Smooth muscle cell (in vitro differentiated cells): ENCODE measurements around the gene KAT6B. TPM values are rescaled to one million over a fixed set of nuclear protein-coding genes. Genes with fewer than 3 reads are reported as not detected.

Source experiments
- DNase-seq: peaks from one replicate; lab custom pipeline; 2025; ENCODE audit not compliant: unreplicated experiment; lab: John Stamatoyannopoulos, UW
- H2AFZ ChIP-seq: fragments of 200-600 bp; sonication (generic); 2 replicates; pipeline ENCODE4 v1.6.0; 2016; ENCODE audit warnings: antibody characterized with exemption, low read depth, mild to moderate bottlenecking
- H3F3A ChIP-seq: fragments of 200-600 bp; sonication (generic); 2 replicates; pipeline ENCODE4 v1.6.0; 2017; ENCODE audit warnings: antibody characterized with exemption, low read depth
- H3K27ac ChIP-seq: fragments of 200-600 bp; sonication (generic); 2 replicates; pipeline ENCODE4 v1.5.1; 2016; ENCODE audit warnings: low read depth, mild to moderate bottlenecking
- H3K27me3 ChIP-seq: fragments of 200-600 bp; sonication (generic); 2 replicates; pipeline ENCODE4 v1.6.1; 2016; ENCODE audit warnings: low read depth, mild to moderate bottlenecking
- H3K36me3 ChIP-seq: fragments of 200-600 bp; sonication (generic); 2 replicates; pipeline ENCODE4 v1.5.1; 2016; ENCODE audit warnings: low read depth
- H3K4me1 ChIP-seq: fragments of 200-600 bp; sonication (generic); 2 replicates; pipeline ENCODE4 v1.5.1; 2016; ENCODE audit warnings: low read depth
- H3K4me2 ChIP-seq: fragments of 200-600 bp; sonication (generic); 2 replicates; pipeline ENCODE4 v1.6.0; 2016; ENCODE audit warnings: mild to moderate bottlenecking
- H3K4me3 ChIP-seq: fragments of 200-600 bp; sonication (generic); 2 replicates; pipeline ENCODE4 v1.5.1; 2016; ENCODE audit warnings: mild to moderate bottlenecking
- H3K79me2 ChIP-seq: fragments of 200-600 bp; sonication (generic); 2 replicates; pipeline ENCODE4 v1.6.0; 2016; ENCODE audit warnings: low read depth, mild to moderate bottlenecking
- H3K9ac ChIP-seq: fragments of 200-600 bp; sonication (generic); 2 replicates; pipeline ENCODE4 v1.6.0; 2016; ENCODE audit warnings: low read depth
- H3K9me3 ChIP-seq: fragments of 200-600 bp; sonication (generic); replicated peaks from 2 replicates; pipeline ENCODE4 v1.5.1; 2016; ENCODE audit warnings: low read depth
- H4K20me1 ChIP-seq: fragments of 200-600 bp; sonication (generic); 2 replicates; pipeline ENCODE4 v1.6.0; 2016; ENCODE audit warnings: low read depth
- CTCF ChIP-seq: fragments of 200-600 bp; sonication (generic); IDR thresholded peaks from 2 replicates; pipeline ENCODE4 v1.5.1; 2017; ENCODE audit warnings: borderline replicate concordance, mild to moderate bottlenecking, antibody characterized with exemption; ENCODE audit not compliant: insufficient read depth, poor library complexity, severe bottlenecking
- WGBS: methylation state at CpG from one replicate; pipeline ENCODE4 v1.1.7; 2016; ENCODE audit warnings: low lambda C conversion rate; 5-methylcytosine and 5-hydroxymethylcytosine counted together
- polyA plus RNA-seq: library from polyadenylated mRNA; unstranded; fragments of >200 nt; fragmentation: Nextera tagmentation; extraction: Ambion mirVana; gene quantifications from 2 replicates; pipeline ENCODE4 v1.2.1, GENCODE V29; 2016
- total RNA-seq: library from RNA; depleted of rRNA; stranded (reverse); fragments of >200 nt; gene quantifications from 2 replicates; pipeline ENCODE4 v1.2.3, GENCODE V29; 2014

The KAT6B gene
- total and polyA plus RNA-seq, 2 experiments from 2014 or later = 9.0 to 19.8 TPM

GRCh38 chr10:75011221-75011620 lies 184.8 kb downstream of the KAT6B start:
- H3K27ac ChIP-seq = no peak overlapping the region
- H3K4me2 ChIP-seq = no peak overlapping the region
- no peaks in the 10 kb centered on the region for H3K27me3 ChIP-seq
- H3K9me3 ChIP-seq = no peaks in the 10 kb centered on the region
- no peak for DNase-seq
- H3K9ac ChIP-seq = no peak overlapping the region
- no peak for TF ChIP-seq CTCF
- H3K79me2 ChIP-seq = no peaks in the 10 kb centered on the region
- 93% methylated on average over 1 of the region's 1 CpG for WGBS
- no peaks in the 10 kb centered on the region for H3K4me1 ChIP-seq
- H4K20me1 ChIP-seq = no peaks in the 10 kb centered on the region
- H3K4me3 ChIP-seq = no peak overlapping the region
- H3K36me3 ChIP-seq = no peaks in the 10 kb centered on the region
- no peaks in the 10 kb centered on the region for H3F3A ChIP-seq
- H2AFZ ChIP-seq = no peak overlapping the region

- Histone ChIP-seq H3K9me3 (no peaks in the 10 kb centered on the region), H3K27me3 (no peaks in the 10 kb centered on the region), H3K79me2 (no peaks in the 10 kb centered on the region), H3K4me3 (no peak overlapping the region), H3K4me1 (no peaks in the 10 kb centered on the region), H3F3A (no peaks in the 10 kb centered on the region), H3K27ac (no peak overlapping the region), H3K9ac (no peak overlapping the region), H2AFZ (no peak overlapping the region), H3K4me2 (no peak overlapping the region), H4K20me1 (no peaks in the 10 kb centered on the region), H3K36me3 (no peaks in the 10 kb centered on the region)
- no peak for DNase-seq
- TF ChIP-seq CTCF = no peak
- WGBS = 97% methylated on average over 8 of the region's 8 CpGs
Measured at GRCh38 chr10:75012471-75012870, 186.1 kb downstream of the KAT6B start.

GRCh38 chr10:75013007-75013406 lies 186.6 kb downstream of the KAT6B start:
- Histone ChIP-seq H3K9me3 (no peaks in the 10 kb centered on the region), H3K36me3 (no peaks in the 10 kb centered on the region), H3K4me1 (no peaks in the 10 kb centered on the region), H3K9ac (no peak overlapping the region), H3F3A (no peaks in the 10 kb centered on the region), H3K27me3 (no peaks in the 10 kb centered on the region), H3K4me3 (no peak overlapping the region), H3K4me2 (no peak overlapping the region), H2AFZ (no peak overlapping the region), H4K20me1 (no peaks in the 10 kb centered on the region), H3K27ac (no peak overlapping the region), H3K79me2 (no peaks in the 10 kb centered on the region)
- no peak for DNase-seq
- TF ChIP-seq CTCF = no peak

- H3K4me3 ChIP-seq = no peak overlapping the region
- H3K36me3 ChIP-seq = no peaks in the 10 kb centered on the region
- H3K27ac ChIP-seq = no peak overlapping the region
- no peaks in the 10 kb centered on the region for H4K20me1 ChIP-seq
- no peaks in the 10 kb centered on the region for H3K79me2 ChIP-seq
- WGBS = 100% methylated on average over 2 of the region's 2 CpGs
- no peak for TF ChIP-seq CTCF
- H3K9ac ChIP-seq = no peak overlapping the region
- no peak overlapping the region for H3K4me2 ChIP-seq
- no peaks in the 10 kb centered on the region for H3F3A ChIP-seq
- H3K27me3 ChIP-seq = no peaks in the 10 kb centered on the region
- DNase-seq = no peak
- H3K4me1 ChIP-seq = no peaks in the 10 kb centered on the region
- no peaks in the 10 kb centered on the region for H3K9me3 ChIP-seq
- H2AFZ ChIP-seq = no peak overlapping the region
Measured at GRCh38 chr10:75013522-75013921, 187.1 kb downstream of the KAT6B start.
